ENCODE results near the gene HMGB3.
"Not testable (repeated sequence)": the region's sequence is repeated elsewhere in the genome, so short reads cannot be mapped to it uniquely, and the experiment has no call there.

Gene HMGB3

DNA sequence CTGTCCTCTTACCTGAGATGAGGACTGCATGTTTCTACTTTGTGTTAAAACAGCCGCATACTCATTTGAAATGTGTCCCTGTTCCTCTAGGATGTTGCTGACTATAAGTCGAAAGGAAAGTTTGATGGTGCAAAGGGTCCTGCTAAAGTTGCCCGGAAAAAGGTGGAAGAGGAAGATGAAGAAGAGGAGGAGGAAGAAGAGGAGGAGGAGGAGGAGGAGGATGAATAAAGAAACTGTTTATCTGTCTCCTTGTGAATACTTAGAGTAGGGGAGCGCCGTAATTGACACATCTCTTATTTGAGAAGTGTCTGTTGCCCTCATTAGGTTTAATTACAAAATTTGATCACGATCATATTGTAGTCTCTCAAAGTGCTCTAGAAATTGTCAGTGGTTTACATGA lies 4.6 kb downstream of the HMGB3 start:
- peaks cover 7 to 13% of the 10 kb centered on the region in 2 donors for H3K4me1 Mint-ChIP-seq
- ATAC-seq (replicated peaks) = not testable (repeated sequence)
- H3K27me3 Mint-ChIP-seq = peaks cover 14% of the 10 kb centered on the region in 2 donors

DNA sequence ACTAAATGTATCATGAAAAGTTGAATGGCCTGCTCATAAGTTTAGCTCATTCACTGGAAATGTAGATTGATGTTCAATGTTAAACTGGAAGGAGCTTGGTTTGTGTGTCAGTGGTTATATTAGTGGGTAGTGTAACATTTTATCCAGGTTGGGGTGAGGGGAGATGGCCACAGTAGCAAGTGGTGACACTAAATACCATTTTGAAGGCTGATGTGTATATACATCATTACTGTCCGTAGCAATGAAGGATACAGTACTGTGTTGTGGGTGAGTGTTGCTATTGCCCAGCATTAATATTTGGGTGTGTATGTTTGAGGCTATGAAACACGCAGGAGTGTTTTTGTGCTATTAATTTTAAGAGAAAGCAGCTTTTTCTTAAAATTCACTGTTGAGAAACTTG lies 6.3 kb downstream of the HMGB3 start:
- DNase-seq = no peak
- Mint-ChIP-seq H3K27ac (no peak overlapping the region), H3K36me3 (peaks cover 0 to 5% of the 10 kb centered on the region in 2 donors), H3K4me1 (peaks cover 7 to 13% of the 10 kb centered on the region in 2 donors), H3K27me3 (peaks cover 14% of the 10 kb centered on the region in 2 donors), H3K4me3 (no peak overlapping the region), H3K9me3 (no peaks in the 10 kb centered on the region)
- no peak for ATAC-seq (replicated peaks)

More for the DNA sequence above, 4.6 kb downstream of the HMGB3 start:
- not testable (repeated sequence) for DNase-seq, H3K9me3 Mint-ChIP-seq, H3K27ac Mint-ChIP-seq, H3K4me3 Mint-ChIP-seq, H3K36me3 Mint-ChIP-seq

DNA sequence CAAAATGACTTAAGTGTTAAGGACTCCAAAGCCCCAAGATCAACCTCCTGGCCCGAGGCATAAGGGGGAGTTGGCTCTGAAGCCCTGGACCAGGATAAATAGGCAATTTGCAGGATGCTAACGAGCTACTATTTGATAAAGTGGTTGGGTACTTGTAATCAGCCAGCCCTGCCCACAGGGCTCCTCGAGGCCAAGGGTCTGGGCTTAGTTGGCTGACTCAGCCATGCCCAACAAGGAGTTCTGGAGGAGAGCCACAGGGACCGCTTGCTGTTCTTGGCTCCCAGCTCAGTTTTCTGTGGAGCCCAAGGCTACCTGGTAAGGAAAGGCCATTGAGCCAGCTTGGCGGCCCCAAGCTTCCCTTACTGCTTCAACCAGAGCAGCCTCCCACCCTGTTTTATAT lies 7.8 kb downstream of the HMGB3 start:
- no peak overlapping the region for H3K4me3 Mint-ChIP-seq
- peaks cover 6 to 10% of the 10 kb centered on the region in 2 donors for H3K27me3 Mint-ChIP-seq
- H3K27ac Mint-ChIP-seq = no peak overlapping the region
- peaks cover 0 to 3% of the 10 kb centered on the region in 2 donors for H3K36me3 Mint-ChIP-seq
- no peaks in the 10 kb centered on the region for H3K9me3 Mint-ChIP-seq
- DNase-seq (no peak), ATAC-seq (replicated peaks) (no peak)
- H3K4me1 Mint-ChIP-seq = peaks cover 0 to under 1% of the 10 kb centered on the region in 2 donors

DNA sequence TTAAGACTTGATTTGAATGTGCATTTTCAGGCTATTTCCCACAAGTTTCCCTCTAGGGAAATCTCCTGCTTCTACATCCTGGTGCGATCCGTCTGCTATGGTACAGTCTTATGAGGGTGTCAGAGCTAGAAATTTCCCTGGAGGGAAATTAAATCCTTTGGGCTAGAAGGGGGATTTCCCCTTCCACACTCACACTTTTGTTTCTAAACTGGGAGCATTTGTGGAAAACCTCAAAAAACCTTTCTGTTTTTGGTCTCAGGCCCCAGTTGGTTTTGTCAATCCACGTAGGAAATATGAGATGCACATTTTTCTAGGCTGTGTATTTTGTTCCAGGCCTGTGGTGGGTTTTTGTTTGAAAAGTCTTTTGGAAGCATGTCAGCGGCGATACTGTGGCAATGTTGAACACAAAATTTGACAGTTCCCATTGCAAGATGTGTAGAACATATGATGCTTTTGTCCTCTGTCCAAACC lies 17.8 kb downstream of the HMGB3 start:
- Mint-ChIP-seq H3K27me3 (no peaks in the 10 kb centered on the region), H3K36me3 (no peaks in the 10 kb centered on the region), H3K4me1 (no peaks in the 10 kb centered on the region), H3K4me3 (no peak overlapping the region), H3K9me3 (no peaks in the 10 kb centered on the region), H3K27ac (no peak overlapping the region)
- DNase-seq (no peak), ATAC-seq (replicated peaks) (no peak)

DNA sequence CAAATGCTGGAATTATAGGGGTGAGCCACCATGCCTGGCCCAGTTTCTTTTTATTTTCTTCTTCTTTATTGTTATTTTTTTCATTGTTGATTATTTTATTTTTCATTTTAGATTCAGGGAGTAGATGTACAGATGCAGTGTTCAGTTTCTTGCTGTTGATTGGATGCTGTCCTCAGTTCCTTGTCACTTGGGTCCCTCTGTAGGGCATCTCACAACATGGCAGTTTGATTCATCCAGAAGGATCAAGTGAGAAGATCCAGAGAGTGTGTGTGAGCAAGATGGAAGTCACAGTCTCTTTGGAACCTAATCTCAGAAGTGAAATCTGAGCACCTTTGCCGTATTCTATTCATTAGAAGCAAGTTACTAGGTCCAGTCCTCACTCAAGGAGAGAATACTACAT lies 20.9 kb downstream of the HMGB3 start:
- no peaks in the 10 kb centered on the region for H3K9me3 Mint-ChIP-seq

DNA sequence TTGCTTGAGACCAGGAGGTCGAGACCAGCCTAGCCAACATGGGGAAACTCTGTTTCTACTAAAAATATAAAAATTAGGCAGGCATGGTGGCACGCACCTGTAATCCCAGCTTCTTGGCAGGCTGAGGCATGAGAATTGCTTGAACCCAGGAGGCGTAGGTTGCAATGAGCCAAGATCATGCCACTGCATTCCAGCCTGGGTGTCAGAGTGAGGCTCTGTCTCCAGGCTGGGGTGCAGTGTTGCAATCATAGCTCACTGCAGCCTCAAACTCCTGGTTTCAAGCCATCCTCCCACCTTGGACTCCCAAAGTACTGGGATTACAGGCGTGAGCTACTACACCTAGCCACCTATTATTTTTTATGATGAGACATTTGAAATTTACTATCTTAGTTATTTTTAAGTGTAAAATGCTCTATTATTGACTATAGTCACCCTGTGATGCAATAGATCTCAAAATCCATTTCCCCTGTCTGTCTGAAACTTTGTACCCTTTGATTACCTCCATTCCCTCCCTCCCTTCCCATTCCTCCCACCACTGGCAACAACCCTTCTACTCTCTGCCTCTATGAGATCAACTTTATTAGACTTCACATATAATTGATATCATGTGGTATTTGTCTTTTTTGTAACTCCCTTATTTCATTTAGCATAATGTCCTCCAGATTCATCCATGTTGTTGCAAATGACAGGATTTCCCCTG lies 23.4 kb downstream of the HMGB3 start:
- no peak for DNase-seq
- no peaks in the 10 kb centered on the region for H3K36me3 Mint-ChIP-seq

More for the DNA sequence above, 20.9 kb downstream of the HMGB3 start:
- Mint-ChIP-seq H3K27me3 (peaks cover 0 to 5% of the 10 kb centered on the region in 2 donors), H3K4me1 (no peaks in the 10 kb centered on the region), H3K4me3 (no peak overlapping the region), H3K27ac (no peak overlapping the region), H3K36me3 (no peaks in the 10 kb centered on the region)
- DNase-seq (no peak), ATAC-seq (replicated peaks) (no peak)

DNA sequence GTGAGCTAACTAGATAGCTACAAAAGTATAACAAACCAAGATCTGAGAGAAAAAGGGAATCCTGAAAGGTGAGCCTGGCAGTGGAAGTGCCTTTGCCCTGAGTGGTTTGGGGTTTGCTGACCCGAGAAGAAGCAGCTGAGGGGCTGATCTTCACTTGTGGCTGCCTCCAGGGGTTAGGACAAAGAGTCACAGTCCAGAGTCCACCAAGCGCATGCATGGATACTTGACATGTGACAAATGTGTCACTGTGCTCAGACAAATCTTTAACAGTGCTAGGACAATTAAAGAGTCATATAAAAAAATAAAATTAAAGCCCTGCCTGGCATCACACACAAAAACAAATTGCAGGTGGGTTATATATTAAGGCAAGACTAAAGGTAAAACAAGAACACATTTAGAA lies 26.4 kb downstream of the HMGB3 start:
- H3K9me3 Mint-ChIP-seq = peaks cover 5 to 14% of the 10 kb centered on the region in 2 donors
- peaks cover 0 to 5% of the 10 kb centered on the region in 2 donors for H3K27me3 Mint-ChIP-seq
- no peaks in the 10 kb centered on the region for H3K36me3 Mint-ChIP-seq
- H3K4me1 Mint-ChIP-seq = no peaks in the 10 kb centered on the region
- ATAC-seq (replicated peaks) (no peak), DNase-seq (no peak)
- H3K27ac Mint-ChIP-seq = no peak overlapping the region
- no peak overlapping the region for H3K4me3 Mint-ChIP-seq

More for the DNA sequence above, 23.4 kb downstream of the HMGB3 start:
- ATAC-seq (replicated peaks) = no peak
- Mint-ChIP-seq H3K4me1 (no peaks in the 10 kb centered on the region), H3K27ac (no peak overlapping the region), H3K4me3 (no peak overlapping the region), H3K27me3 (peaks cover 0 to 5% of the 10 kb centered on the region in 2 donors), H3K9me3 (peaks cover 0 to 2% of the 10 kb centered on the region in 2 donors)

DNA sequence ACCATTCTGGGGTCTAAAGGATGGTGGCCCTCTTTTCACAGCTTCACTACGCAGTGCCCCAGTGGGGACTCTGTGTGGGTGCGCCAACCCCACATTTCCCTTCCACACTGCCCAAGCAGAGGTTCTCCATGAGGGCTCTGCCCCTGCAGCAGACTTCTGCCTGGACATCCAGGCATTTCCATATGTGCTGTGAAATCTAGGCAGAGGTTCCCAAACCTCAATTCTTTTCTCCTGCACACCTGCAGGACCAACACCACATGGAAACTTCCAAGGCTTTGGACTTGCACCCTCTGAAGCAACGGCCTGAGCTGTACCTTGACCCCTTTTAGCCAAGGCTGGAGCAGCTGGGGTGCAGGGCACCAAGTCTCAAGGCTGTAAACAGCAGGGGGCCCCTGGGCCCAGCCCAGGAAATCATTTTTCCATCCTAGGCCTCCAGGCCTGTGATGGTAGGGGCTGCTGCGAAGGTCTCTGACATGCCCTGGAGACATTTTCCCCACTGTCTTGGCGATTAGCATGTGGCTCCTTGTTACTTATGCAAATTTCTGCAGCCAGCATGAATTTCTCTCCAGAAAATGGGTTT lies 30.1 kb downstream of the HMGB3 start:
- DNase-seq (no peak), ATAC-seq (replicated peaks) (no peak)
- Mint-ChIP-seq H3K27me3 (no peaks in the 10 kb centered on the region), H3K4me1 (no peaks in the 10 kb centered on the region), H3K36me3 (no peaks in the 10 kb centered on the region), H3K27ac (no peak overlapping the region), H3K4me3 (no peak overlapping the region), H3K9me3 (peaks cover 5 to 14% of the 10 kb centered on the region in 2 donors)

DNA sequence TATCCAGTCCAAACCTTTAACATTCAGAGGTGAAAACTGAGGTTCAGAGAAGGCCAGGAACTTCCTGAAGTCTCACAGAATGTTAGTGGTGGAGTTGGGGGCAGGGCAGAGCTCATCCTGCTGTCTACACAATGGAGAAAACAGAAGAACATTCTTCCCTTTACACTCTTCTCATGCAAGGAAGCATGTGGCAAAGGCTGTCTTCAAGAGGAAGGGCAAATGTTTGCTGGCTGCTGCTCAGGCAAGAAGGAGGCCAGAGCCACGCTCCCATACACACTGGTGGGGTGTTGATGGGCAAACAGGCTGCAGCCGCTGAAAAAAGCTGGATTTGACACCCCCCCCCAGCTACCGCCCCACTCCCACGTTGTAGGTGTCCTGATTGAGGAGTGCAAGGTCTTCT lies 32.5 kb downstream of the HMGB3 start:
- H3K9me3 Mint-ChIP-seq = peaks cover 5 to 14% of the 10 kb centered on the region in 2 donors
- no peaks in the 10 kb centered on the region for H3K27me3 Mint-ChIP-seq
- no peak for DNase-seq
- H3K27ac Mint-ChIP-seq = no peak overlapping the region
- H3K4me3 Mint-ChIP-seq = no peak overlapping the region
- H3K4me1 Mint-ChIP-seq = no peaks in the 10 kb centered on the region
- H3K36me3 Mint-ChIP-seq = no peaks in the 10 kb centered on the region
- ATAC-seq (replicated peaks) = no peak

DNA sequence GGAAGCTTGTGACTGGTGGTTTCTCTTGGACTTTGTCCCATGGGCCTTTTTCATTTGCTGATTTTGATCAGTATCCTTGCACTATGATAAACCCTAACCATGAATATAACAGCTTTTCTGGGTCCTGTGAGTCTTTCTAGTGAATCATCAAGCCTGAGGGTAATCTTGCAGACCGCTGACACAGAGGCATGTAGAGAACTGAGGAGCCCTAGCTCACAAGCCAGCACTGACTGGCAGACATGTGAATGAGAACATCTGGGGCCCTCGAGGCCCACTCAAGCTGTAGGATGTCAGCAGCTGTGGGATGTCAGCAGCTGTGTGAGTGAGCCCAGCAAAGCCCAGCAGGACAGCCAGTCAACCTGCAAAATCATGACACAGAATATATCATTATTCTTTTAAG lies 36.7 kb downstream of the HMGB3 start:
- Mint-ChIP-seq H3K27me3 (no peaks in the 10 kb centered on the region), H3K9me3 (no peaks in the 10 kb centered on the region), H3K27ac (no peak overlapping the region), H3K4me3 (no peak overlapping the region), H3K4me1 (no peaks in the 10 kb centered on the region), H3K36me3 (no peaks in the 10 kb centered on the region)
- ATAC-seq (replicated peaks) (no peak), DNase-seq (no peak)

DNA sequence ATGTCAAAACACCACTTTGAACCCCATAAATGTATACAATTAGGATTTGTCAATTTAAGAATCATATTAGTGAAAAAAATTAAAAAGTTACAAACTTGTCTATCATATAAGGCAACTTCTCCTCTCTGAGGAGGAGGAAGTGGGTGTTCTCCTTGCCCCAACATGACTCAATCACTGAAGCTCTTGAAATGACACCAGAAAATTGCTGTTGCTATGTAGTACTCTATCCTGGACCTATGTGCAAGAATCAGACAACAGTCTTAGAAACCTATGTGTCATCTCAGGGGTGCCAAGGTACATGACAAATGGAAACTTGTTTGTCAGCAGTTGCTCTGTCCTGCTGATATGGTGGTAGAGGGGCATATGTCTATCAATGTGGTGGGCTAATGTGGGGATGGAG lies 47.7 kb downstream of the HMGB3 start:
- ATAC-seq (replicated peaks) (no peak), DNase-seq (no peak)
- peaks cover 0 to 3% of the 10 kb centered on the region in 2 donors for H3K9me3 Mint-ChIP-seq
- peaks cover 0 to 12% of the 10 kb centered on the region in 2 donors for H3K27me3 Mint-ChIP-seq
- no peaks in the 10 kb centered on the region for H3K36me3 Mint-ChIP-seq
- no peak overlapping the region for H3K27ac Mint-ChIP-seq
- H3K4me1 Mint-ChIP-seq = no peaks in the 10 kb centered on the region
- no peak overlapping the region for H3K4me3 Mint-ChIP-seq

DNA sequence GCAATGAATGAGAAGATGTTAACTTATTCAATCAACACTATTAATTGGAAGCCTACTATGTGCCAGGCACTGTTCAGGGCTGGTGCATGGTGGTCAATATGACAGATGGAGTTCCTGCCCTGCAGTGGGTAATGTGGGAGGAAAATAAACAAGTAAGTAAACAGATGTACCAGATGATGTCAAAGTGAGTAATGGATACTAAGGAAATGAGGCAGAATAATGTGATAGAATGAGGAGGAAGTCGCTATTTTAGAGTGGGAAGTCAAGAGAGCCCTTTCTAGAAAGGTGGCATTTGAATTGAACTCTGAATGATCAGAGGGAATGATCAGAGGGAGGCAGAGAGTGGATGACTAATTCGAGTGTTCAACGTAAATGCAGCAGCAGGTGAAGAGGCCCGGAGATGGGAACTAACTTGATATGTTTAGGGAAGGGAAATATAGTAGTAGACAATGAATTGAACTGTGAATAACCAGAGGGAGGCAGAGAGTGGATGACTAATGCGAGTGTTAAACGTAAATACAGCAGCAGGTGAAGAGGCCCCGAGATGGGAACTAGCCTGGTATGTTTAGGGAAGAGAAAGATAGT lies 48.3 kb downstream of the HMGB3 start:
- H3K4me1 Mint-ChIP-seq = no peaks in the 10 kb centered on the region
- ATAC-seq (replicated peaks) (no peak), DNase-seq (no peak)
- H3K4me3 Mint-ChIP-seq = no peak overlapping the region
- H3K36me3 Mint-ChIP-seq = no peaks in the 10 kb centered on the region
- H3K27me3 Mint-ChIP-seq = peaks cover 0 to 12% of the 10 kb centered on the region in 2 donors
- peaks cover 0 to 3% of the 10 kb centered on the region in 2 donors for H3K9me3 Mint-ChIP-seq
- H3K27ac Mint-ChIP-seq = no peak overlapping the region

DNA sequence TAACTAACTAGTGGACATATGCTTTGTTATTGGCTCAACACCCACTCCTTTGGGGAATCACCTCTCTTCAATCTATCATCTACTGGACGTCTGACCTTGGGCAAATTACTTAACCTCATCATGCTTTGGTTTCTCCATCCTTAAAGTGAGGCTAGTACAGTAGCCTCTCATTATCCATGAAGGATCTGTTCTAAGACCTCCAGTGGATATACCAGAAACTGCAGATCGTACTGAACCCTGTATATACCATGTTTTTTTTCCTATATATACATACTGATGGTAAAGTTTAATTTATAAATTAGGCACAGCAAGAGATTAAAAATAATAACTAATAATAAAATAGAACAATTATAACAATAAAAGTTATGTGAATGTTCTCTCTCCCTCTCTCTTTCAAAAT lies 56.2 kb downstream of the HMGB3 start:
- Mint-ChIP-seq H3K4me3 (no peak overlapping the region), H3K9me3 (peaks cover 0 to 1% of the 10 kb centered on the region in 2 donors), H3K36me3 (no peaks in the 10 kb centered on the region), H3K27ac (no peak overlapping the region), H3K27me3 (peaks cover 0 to 8% of the 10 kb centered on the region in 2 donors), H3K4me1 (peaks cover 2 to 4% of the 10 kb centered on the region in 2 donors)
- no peak for ATAC-seq (replicated peaks)
- no peak for DNase-seq
